ENCODE data around the gene DCAKD.

- TF ChIP-seq, protein P1, sequence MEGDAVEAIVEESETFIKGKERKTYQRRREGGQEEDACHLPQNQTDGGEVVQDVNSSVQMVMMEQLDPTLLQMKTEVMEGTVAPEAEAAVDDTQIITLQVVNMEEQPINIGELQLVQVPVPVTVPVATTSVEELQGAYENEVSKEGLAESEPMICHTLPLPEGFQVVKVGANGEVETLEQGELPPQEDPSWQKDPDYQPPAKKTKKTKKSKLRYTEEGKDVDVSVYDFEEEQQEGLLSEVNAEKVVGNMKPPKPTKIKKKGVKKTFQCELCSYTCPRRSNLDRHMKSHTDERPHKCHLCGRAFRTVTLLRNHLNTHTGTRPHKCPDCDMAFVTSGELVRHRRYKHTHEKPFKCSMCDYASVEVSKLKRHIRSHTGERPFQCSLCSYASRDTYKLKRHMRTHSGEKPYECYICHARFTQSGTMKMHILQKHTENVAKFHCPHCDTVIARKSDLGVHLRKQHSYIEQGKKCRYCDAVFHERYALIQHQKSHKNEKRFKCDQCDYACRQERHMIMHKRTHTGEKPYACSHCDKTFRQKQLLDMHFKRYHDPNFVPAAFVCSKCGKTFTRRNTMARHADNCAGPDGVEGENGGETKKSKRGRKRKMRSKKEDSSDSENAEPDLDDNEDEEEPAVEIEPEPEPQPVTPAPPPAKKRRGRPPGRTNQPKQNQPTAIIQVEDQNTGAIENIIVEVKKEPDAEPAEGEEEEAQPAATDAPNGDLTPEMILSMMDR (IDR thresholded peaks at IDR 0.05) = no peak
- TF ChIP-seq POLR2AphosphoS5 (IDR thresholded peaks at IDR 0.05) = no peak
- no peak for TF ChIP-seq POLR2A (IDR thresholded peaks at IDR 0.05; ENCODE audit: low read depth)
Measured at GRCh38 chr17:45018514-45018847, 33.0 kb downstream of the DCAKD start.
